ENCODE measurements around the gene PDE4D. TPM values are rescaled to one million over a fixed set of nuclear protein-coding genes. Genes with fewer than 3 reads are reported as not detected.
A peak's percentile ranks its signal among the peaks of the same experiment; 100 is the strongest.

The PDE4D gene
- total RNA-seq, 2 experiments from 2014 or later, result 75.5 to 80.7 TPM

GRCh38 chr5:59368951-59369350 is 524.6 kb downstream of the PDE4D start:
- no peak overlapping the region for H3K27ac Mint-ChIP-seq
- ATAC-seq (no peak), DNase-seq (no peak)
- H3K9me3 Mint-ChIP-seq, result no peaks in the 10 kb centered on the region
- intact Hi-C loops (cut with micrococcal nuclease), result loop anchor here (5.0 kb wide), 1 partner anchor 182 kb away; no protein-coding TSS in a partner anchor
- H3K27me3 Mint-ChIP-seq, result peaks cover 3% of the 10 kb centered on the region
- TF ChIP-seq CTCF (IDR thresholded peaks at IDR 0.05), result no peak
- peaks cover 3% of the 10 kb centered on the region for H3K4me1 Mint-ChIP-seq (ENCODE audit: low read depth)
- H3K36me3 Mint-ChIP-seq (ENCODE audit: low read depth), result peaks cover 1% of the 10 kb centered on the region
- CTCF ChIA-PET, result interaction anchor here (0.6 to 7.9 kb wide), 7 partner anchors 11 to 189 kb away, joined by 3 to 129 read pairs (median 3); no protein-coding TSS in a partner anchor
- POLR2A ChIA-PET, result no interaction called here
- H3K4me3 Mint-ChIP-seq, result no peak overlapping the region

- Mint-ChIP-seq H3K27me3 (peaks cover 10% of the 10 kb centered on the region), H3K4me3 (no peak overlapping the region), H3K4me1 (ENCODE audit: low read depth) (peaks cover 3% of the 10 kb centered on the region), H3K36me3 (ENCODE audit: low read depth) (no peaks in the 10 kb centered on the region), H3K27ac (no peak overlapping the region), H3K9me3 (no peaks in the 10 kb centered on the region)
- intact Hi-C loops (cut with micrococcal nuclease), result loop anchor here (5.0 kb wide), 1 partner anchor 181 kb away; no protein-coding TSS in a partner anchor
- TF ChIP-seq CTCF (IDR thresholded peaks at IDR 0.05), result peak; percentile 75
- ATAC-seq, result no peak
- CTCF ChIA-PET, result interaction anchor here (0.7 to 7.9 kb wide), 31 partner anchors 9 to 497 kb away, joined by 3 to 129 read pairs (median 4); no protein-coding TSS in a partner anchor
- peak; percentile 66 for DNase-seq
- POLR2A ChIA-PET, result no interaction called here
These were observed 525.6 kb downstream of the PDE4D start for GRCh38 chr5:59367791-59368394.

GRCh38 chr5:59366784-59367183 is 526.7 kb downstream of the PDE4D start:
- Mint-ChIP-seq H3K36me3 (ENCODE audit: low read depth) (no peaks in the 10 kb centered on the region), H3K4me3 (no peak overlapping the region), H3K27me3 (peaks cover 10% of the 10 kb centered on the region), H3K4me1 (ENCODE audit: low read depth) (peaks cover 3% of the 10 kb centered on the region), H3K27ac (no peak overlapping the region), H3K9me3 (no peaks in the 10 kb centered on the region)
- ChIA-PET CTCF (interaction anchor here (0.9 to 7.9 kb wide), 19 partner anchors 10 to 481 kb away, joined by 3 to 129 read pairs (median 3); no protein-coding TSS in a partner anchor), POLR2A (no interaction called here)
- intact Hi-C loops (cut with micrococcal nuclease), result loop anchor here (5.0 kb wide), 1 partner anchor 179 kb away; no protein-coding TSS in a partner anchor
- no peak for DNase-seq
- TF ChIP-seq CTCF (IDR thresholded peaks at IDR 0.05), result no peak
- no peak for ATAC-seq

GRCh38 chr5:59362438-59362837 is 531.1 kb downstream of the PDE4D start:
- POLR2A ChIA-PET, result no interaction called here
- peaks cover 12% of the 10 kb centered on the region for H3K27me3 Mint-ChIP-seq
- DNase-seq, result no peak
- no peak for TF ChIP-seq CTCF (IDR thresholded peaks at IDR 0.05)
- intact Hi-C loops (cut with micrococcal nuclease), result no loop called here
- no peaks in the 10 kb centered on the region for H3K36me3 Mint-ChIP-seq (ENCODE audit: low read depth)
- peaks cover under 1% of the 10 kb centered on the region for H3K4me1 Mint-ChIP-seq (ENCODE audit: low read depth)
- ATAC-seq, result no peak
- no peak overlapping the region for H3K4me3 Mint-ChIP-seq
- H3K27ac Mint-ChIP-seq, result no peak overlapping the region
- no peaks in the 10 kb centered on the region for H3K9me3 Mint-ChIP-seq
- CTCF ChIA-PET, result no interaction called here

- DNase-seq, result no peak
- peaks cover 12% of the 10 kb centered on the region for H3K27me3 Mint-ChIP-seq
- POLR2A ChIA-PET, result no interaction called here
These were observed 532.1 kb downstream of the PDE4D start for GRCh38 chr5:59361454-59361853.

More at GRCh38 chr5:59361454-59361853, 532.1 kb downstream of the PDE4D start:
- ATAC-seq, result no peak
- no peaks in the 10 kb centered on the region for H3K9me3 Mint-ChIP-seq
- H3K4me3 Mint-ChIP-seq, result no peak overlapping the region
- no peaks in the 10 kb centered on the region for H3K36me3 Mint-ChIP-seq (ENCODE audit: low read depth)
- no peak overlapping the region for H3K27ac Mint-ChIP-seq
- no peak for TF ChIP-seq CTCF (IDR thresholded peaks at IDR 0.05)
- intact Hi-C loops (cut with micrococcal nuclease), result no loop called here
- no peaks in the 10 kb centered on the region for H3K4me1 Mint-ChIP-seq (ENCODE audit: low read depth)
- CTCF ChIA-PET, result interaction anchor here (0.6 kb wide), 1 partner anchor 13 kb away, joined by 3 read pairs; no protein-coding TSS in a partner anchor
